HG02885 (cell line): ENCODE results near the gene EXOC4.
A peak's percentile ranks its signal among the peaks of the same experiment; 100 is the strongest.

Experiments used
- ATAC-seq: cut with Tn5 transposase; IDR thresholded peaks from one replicate; pipeline ENCODE4 v1.9.1; 2021; ENCODE audit warnings: mild to moderate bottlenecking; ENCODE audit not compliant: unreplicated experiment, poor library complexity

EXOC4 gene

DNA sequence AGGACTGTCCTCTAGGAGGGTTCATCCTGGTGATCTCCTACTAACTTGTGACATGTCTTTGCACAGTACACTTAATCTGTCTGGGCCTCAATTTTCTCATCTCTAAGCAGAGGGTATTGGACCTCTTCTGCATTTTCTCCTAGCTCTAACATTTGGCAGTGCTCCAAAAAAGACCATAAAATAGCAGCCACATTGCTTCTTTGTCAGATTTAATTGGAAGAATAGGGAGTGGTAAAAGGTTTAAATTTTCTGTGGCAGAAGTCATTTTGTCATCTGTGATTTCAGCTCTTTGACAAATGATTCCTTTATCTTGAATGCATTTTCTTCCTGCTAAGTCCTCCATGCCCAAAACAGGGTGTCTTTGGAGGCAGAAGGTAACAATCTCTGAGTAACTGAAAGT, 584.3 kb downstream of the EXOC4 start:
- ATAC-seq: no peak

DNA sequence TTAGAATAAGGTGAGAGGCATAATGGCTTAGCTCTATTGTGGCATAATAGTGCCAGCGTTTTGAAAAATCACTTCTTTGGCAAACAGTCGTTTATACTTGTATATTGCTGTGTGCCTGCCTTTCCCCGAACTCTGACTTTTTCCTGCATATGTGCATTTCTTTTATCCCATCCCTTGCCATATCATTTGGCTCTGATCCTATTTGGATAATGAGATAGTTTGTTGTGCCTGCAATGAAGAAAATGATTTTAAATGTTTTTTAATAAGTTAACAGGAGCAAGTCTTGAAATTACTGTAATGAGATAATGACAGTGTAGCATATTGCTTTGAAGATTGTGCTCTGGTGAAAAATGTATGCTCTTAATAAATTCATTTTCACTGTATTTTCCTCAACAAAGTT, 586.2 kb downstream of the EXOC4 start:
- ATAC-seq: no peak

DNA sequence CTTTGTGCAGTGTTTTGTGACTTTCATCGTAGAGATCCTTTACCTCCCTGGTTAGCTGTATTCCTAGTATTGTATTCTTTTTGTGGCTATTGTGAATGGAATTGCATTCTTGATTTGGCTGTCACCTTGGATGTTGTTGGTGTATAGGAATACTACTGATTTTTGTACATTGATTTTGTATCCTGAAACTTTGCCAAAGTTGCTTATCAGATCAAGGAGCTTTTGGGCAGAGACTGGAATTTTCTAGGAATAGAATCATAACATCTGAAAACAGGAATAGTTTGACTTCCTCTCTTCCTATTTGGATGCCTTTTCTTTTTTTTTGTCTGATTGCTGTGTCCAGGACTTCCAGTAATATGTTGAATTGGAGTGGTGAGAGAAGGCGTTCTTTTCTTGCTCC, 590.5 kb downstream of the EXOC4 start:
- ATAC-seq: no peak

DNA sequence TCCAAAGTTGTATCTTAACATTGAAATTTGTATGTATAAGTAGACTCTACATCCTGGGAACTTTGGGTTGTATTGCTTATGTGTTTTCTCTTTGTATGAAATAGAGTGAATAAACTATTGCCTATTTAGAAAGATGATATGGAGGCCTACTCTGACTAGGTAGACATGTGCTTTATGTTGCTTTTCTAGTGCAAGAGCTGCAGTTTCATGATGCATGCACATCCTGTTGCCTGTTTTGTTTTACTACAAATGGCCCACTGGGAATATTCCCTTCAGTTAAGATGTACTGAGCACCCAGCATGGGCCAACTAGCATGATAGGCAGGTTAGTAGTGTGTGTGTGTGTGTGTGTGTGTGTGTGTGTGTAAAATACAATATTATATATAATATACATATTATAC, 592.1 kb downstream of the EXOC4 start:
- no peak for ATAC-seq

DNA sequence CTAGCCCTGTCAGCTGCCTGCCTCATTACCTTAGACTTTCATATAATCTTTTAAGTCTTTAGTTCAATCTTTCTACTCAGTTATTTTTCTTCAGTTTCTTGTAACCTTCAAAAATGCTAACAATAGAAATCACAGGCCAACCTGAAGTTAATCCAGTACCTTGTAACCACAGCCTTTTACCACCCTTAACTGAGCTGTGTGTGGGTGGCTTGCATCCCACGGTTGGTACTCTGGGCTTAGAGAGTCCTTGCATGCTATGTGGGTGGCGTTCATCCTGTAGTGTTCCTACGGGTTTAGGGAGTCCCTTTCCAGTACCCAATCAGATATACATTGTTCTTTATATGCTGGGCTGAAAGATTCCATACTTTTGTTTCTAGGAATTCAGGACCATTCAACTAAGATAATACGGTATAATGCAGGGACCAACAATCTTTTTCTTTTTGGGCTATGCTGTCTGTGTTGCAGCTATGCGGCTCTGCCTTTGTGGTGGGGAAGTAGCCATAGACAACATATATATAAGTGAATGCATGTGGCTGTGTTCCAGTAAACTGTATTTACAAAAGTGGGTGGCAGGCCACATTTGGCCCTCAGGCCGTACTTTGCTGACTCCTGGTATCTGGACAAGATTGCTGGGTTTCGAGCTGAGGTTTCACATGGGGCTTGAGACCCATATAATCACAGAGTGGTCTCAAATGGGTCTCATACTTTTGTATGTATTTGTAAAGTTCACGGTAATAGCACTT, 593.5 kb downstream of the EXOC4 start:
- ATAC-seq: no peak

DNA sequence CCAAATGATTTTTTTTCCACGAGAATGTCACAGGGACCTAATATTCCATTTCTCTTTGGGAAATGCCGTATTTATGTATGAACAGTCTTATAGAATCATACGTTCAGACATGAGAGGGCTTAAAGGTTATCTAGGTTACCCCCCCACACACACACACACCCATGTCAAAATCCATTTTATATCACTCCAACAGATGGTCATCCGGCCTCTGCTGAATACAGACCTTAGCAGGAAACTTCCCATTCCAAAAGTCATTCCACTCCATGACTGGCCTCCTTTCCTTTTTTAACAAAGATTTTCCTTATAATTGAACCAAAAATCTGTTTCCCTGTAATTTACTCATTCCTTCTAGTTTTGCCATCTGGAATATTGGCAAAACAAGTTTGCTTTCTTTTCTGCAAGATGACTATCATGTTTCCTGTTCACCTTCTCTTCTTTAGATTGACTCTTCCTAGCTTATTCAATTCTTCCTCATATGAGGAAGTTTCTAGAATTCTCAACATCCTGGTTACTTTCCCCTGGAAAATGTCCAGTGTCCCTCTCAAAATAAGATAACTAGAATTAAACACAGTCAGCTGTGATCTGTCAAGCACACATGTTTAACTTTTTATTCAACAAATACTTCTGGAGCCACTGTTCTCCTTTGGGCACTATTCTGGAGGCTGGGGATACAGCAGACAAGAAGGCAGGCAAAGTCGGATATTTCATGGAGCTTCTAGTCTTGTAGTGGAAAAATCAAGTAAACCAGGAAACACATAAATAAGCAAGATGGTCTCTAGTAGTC, 597.8 kb downstream of the EXOC4 start:
- no peak for ATAC-seq

DNA sequence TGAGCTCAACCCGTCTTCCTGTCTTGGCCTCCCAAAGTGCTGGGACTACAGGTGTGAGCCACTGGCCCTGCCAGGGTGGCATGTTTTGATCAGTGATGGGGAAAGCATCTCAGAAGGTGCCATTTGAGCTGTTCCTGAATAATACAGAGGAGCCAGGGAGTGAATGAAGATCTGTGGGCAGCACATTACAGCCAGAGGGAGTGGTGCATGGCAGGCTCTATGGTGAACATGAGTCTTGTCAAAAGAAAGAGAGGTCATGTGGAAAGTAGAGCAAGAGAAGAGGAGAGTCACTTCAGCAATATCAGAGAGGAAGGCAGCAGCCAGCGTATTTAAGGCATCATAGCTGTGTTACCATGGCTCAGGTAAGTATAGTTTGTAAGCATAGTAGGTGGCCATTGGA, 598.5 kb downstream of the EXOC4 start:
- no peak for ATAC-seq

DNA sequence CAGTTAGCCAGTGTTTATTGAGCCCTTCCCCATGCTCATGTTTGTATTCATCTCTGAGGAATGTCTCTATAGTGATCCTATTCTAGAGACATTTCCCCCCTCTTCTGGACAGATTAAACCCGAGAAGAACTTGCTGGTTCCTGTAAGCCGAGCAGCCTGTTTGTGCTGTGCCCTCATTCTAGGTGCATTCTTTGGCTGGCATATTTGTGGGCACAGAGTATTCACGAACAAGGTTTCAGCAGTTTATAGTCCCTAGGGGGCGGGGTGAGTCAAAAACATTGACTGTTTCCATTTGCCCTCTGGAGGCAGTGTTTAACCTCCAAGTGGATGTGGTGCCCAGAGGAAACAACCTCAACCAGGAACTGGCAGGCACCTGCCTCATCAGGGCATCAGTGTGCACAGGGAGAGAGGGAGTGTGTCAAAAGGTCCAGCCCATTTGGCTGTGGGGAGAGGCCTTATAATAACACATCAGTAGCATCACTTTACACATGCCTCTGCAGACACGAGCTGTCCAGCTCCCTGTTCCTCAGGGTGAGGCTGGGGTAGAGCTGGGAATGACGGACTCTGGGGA, 600.9 kb downstream of the EXOC4 start:
- no peak for ATAC-seq

DNA sequence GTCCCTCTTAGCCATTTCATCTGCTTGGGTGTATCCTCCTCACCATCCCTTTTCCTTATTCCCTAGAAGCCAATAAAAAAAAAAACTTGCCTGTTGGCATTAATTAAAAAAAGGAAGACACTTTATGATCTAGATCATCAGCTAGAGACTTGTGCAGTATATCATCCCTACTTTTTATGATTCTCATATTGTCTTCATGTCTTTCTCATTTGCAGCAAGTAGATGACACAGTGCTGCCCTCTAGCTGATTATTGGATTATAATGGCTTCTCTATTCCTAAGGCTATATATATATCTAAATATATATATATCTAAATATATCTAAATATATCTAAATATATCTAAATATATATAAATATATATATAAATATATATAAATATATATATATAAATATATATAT, 601.9 kb downstream of the EXOC4 start:
- peak; percentile 39 for ATAC-seq

DNA sequence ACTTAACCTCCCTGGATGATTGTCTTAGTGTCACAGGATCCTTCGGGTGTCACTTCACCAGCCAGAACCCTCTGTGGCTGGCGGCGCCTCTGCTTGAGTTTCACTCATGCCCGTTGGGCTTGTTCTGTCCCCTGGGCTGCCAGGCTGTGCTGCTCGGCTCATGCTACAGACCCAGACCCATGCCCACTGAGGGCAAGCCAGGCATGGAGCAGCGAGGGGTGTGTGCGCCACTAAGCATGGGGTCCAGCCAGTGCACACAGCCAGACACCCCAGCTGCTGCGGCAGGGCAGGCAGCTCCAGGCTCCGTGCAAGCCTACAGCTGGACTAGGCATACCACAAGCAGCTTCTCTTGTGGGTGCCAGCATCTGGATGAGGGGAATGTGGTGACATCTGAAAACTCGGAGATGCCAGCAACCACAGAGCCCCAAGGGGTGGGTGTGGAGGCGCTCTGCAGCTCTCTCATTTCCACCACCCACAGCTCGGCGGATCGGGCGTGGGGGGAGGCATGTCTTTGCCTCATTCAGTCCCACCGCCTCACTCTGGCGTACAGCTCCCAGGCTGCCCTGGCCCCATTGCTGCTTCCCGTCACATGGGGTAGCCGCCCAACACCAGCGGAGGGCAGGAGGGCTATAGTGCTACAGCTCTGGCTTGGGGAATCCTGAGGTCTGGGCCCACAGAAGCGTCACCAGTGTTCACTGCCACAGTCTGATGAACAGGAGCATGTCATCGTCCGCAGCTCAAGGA, 604.7 kb downstream of the EXOC4 start:
- no peak for ATAC-seq

DNA sequence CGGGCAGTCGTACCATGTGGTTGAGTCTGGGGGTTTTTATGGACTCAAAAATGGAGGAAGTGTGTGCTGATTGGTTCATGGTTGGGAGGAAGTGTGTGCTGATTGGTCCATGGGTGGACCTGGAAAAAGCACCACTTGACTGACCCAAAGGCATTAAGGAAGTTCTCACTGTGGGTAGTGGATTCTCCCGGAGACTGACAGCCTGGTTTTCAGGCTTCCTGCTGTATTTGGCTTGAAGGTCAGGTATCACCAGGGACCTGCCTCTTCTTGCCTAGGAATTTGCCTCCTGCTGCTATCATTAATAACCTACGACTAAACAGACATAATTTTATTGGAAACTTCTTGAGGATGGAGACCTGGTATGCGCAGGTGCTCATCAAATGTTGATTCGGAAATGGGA, 605.4 kb downstream of the EXOC4 start:
- ATAC-seq: no peak

DNA sequence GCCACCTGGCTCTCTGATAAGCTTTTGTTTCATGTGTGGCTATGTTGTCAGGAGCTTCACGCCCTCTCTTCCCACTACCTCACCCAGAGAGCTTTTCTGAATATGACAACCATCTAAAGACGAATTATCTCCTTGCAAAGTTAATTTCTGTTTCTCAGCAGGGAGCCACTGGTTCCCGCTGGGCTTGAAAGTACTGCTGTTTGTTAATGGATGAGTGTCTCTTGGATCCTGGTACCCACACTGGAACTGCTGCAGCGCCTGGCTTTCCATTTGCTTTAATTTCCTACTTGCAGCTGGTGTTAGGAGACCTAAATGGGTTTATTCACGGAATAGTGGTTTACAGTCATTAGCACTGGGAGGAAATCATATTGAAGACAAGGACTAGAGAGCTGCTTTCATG, 606.4 kb downstream of the EXOC4 start:
- no peak for ATAC-seq

DNA sequence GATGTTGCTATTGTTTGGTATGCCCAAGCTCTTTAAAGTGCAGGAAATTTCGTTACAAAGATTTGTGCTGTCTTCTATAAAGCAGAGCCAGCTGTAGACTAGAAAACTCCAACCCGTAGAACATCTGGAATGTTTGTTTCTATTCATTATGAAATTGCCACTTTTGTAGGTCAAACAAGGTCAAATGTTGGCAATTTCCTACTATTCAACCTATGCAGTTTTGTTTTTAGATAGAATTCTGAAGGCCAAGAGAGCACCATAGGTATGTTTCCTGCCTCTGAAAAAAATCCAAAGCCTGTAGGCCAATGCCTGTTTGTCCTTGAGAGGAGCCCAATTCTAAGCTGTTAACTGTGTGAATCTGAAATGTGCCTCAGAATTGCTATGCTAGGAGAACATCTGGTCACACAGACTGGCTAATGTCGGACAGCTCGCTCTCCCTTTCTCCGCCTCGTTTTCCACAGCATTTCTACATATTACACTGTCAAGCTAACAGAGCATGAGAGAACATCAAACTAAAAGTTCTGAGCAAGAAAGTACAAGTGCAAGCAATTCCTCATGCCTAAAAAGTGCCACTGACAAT, 607.1 kb downstream of the EXOC4 start:
- no peak for ATAC-seq

DNA sequence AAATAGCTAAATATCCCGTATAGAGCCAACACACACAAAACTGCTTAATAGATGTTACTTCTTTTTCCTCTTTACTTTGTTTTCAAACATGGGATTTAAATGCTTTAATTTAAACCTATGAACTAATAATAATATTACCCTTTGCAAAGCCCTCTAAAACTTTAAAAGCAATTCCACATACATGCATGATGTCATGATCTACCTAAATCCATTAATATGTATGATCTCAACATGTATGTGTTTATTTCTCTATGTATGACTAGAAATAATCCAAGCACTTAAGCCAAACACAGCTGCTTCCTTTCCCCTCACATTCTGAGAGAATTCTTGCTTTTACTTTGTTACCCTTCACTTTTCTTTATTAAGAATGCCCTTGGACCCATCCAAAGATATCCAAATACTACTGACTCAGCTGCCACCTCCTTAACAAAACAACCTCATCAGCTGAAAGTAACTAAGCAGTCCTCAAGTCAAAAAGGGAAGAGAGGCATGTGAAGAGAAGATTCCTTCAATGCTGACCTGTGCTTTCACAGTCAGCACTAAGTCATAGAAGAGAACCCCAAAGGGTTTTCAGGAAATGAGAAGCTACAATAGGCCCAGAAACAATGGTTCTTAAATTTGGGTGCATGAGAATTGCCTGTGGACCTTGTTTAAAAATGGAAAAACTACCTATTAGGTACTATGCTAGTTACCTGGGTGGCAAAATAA, 607.9 kb downstream of the EXOC4 start:
- ATAC-seq: no peak

DNA sequence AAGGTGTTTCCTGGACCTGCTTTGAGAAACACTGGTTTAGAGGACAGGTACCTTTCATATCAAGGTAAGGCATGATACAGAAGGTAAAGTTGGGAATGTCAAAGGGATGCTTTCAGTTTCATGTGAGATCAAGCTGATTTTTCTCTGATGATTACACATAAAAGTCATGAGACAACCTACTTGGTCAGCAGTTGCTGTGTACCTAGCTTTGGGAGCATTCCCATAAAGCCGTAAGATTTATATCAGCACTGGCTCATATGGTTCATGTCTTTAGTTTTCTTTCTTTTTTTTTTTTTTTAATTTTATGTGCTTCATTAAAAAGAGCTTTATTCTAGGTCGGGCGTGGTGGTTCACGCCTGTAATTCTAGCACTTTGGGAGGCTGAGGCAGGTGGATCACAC, 609.0 kb downstream of the EXOC4 start:
- no peak for ATAC-seq

DNA sequence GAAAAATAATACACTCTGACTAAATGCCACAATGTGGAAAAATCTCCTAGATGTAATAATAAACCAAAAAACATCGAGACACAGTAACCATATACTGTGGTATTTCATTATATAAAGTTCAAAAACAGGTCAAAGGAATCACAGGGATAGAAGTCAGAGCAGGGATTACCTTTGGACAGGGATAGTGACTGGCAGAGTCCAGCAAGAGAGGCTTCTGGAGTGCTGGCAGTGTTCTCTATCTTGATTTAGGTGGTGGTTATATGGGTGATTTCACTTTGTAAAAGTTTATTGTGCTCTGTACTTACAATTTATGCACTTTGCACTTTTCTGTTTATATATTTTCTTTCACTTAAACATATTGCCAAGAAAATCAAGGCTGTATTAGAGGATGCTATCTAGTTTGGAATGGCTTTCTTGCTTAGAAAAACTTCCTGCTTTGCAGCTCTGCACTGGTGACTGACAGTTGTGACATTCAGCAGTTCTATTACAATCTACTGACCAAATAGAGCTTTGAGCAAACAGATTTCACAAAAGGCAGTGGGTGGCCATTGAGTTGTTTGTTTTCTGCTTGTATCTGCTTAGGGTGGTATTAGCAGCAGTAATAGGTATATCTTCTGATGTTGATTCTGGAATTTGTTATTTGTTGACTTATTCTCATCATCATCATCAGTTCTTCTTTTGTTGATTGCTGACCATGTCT, 610.6 kb downstream of the EXOC4 start:
- no peak for ATAC-seq

DNA sequence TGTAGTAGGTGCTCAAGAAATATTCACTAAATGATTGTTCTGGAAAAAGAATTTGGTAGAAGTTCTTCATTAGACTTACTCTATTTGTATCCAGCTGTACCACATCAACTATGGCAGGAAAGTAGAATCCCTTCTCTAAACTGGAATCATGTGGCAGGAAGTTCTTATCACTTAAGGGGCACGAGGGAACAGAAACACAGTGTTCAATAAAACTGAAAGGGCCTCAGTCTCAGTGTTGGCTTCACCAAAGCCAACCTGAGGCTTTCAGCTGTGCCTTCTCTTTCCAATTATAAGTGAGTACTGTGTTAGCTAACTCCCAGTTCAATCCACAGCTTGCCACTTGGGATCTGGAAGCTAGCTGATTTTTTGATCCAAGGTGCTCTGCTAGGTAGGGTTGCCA, 616.7 kb downstream of the EXOC4 start:
- ATAC-seq: no peak

DNA sequence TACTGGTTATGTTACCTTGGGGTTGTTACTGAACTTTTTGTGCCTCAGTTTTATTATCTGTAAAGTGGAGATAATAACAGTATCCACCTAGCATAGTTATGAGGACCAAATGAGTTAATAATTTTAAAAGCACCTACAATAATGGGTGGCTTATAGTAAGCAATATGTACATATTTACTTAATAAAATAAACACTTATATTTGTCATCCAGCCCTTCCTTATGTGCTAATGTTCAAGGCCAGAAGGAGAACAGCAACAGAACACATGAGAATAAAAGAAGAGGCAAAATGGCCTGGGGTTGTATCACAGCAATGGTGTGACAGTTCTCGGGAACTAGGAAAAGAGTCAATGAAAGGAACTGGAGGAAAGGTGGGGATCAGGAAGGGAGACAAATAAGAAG, 618.9 kb downstream of the EXOC4 start:
- no peak for ATAC-seq

DNA sequence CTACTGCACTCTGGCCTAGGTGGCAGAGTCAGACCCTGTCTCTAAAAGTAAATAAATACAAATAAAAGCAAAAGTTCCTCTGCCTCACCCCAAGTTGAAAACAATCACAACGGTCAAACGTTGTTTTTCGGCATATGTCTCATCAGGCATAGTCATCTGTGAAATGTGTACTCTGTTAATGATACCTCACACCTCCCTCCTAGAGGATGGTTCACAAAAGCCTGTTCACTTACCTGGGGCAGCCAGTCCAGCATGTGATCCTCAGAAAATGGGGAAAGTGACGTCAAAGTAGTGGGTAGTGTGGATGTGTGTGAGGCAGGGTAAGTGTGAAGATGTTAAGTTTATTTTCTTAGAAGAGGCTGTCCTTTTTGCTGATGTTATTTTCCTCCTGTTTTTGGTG, 620.3 kb downstream of the EXOC4 start:
- no peak for ATAC-seq
